HG03457 (cell line): ENCODE measurements around the gene WDR13.
"Not testable (repeated sequence)": the region's sequence is repeated elsewhere in the genome, so short reads cannot be mapped to it uniquely, and the experiment has no call there.

Experiments used
- ATAC-seq: cut with Tn5 transposase; IDR thresholded peaks from one replicate; pipeline ENCODE4 v1.9.1; 2021; ENCODE audit warnings: moderate number of reproducible peaks; ENCODE audit not compliant: unreplicated experiment

Gene WDR13

GRCh38 chrX:48652055-48652579 is 54.8 kb downstream of the WDR13 start:
- ATAC-seq: not testable (repeated sequence)

- ATAC-seq: not testable (repeated sequence)
These were observed 57.5 kb downstream of the WDR13 start for GRCh38 chrX:48654746-48655145.
